Small intestine (tissue), 7 donors: ENCODE data around the gene PARD3B. TPM values are rescaled to one million over a fixed set of nuclear protein-coding genes. Genes with fewer than 3 reads are reported as not detected.

Experiments used
- DNase-seq, 2 donors: peaks; one replicate each; pipeline versions ENCODE4 v3.0.0 to v3.0.0-alpha.2; 2013
- FAIRE-seq: peaks from 2 replicates; lab custom pipeline; 2012; peaks lifted over from hg19 to GRCh38; lab: Jason Lieb, UNC
- H3K27ac ChIP-seq, 3 donors: one replicate each; pipeline ENCODE4 v1.5.1; 2013; ENCODE audit warnings: low read length in 2 of 3, mild to moderate bottlenecking in 2 of 3, control low read depth in 1 of 3, inconsistent platforms in 1 of 3, low read depth in 1 of 3, moderate library complexity in 1 of 3
- H3K27me3 ChIP-seq, 3 donors: one replicate each; pipeline ENCODE4 v1.6.1; 2013; ENCODE audit warnings: low read length in 3 of 3, inconsistent platforms in 1 of 3; ENCODE audit not compliant: control insufficient read depth in 3 of 3, insufficient read depth in 3 of 3
- H3K36me3 ChIP-seq, 3 donors: one replicate each; pipeline ENCODE4 v1.6.1; 2013; ENCODE audit warnings: low read length in 3 of 3, inconsistent platforms in 1 of 3, low read depth in 1 of 3, mild to moderate bottlenecking in 1 of 3, moderate library complexity in 1 of 3; ENCODE audit not compliant: control insufficient read depth in 3 of 3, insufficient read depth in 2 of 3
- H3K4me1 ChIP-seq, 3 donors: one replicate each; pipeline ENCODE4 v1.6.1; 2013; ENCODE audit warnings: low read length in 2 of 3, inconsistent platforms in 1 of 3, low read depth in 1 of 3, mild to moderate bottlenecking in 1 of 3, moderate library complexity in 1 of 3; ENCODE audit not compliant: control insufficient read depth in 3 of 3, insufficient read depth in 2 of 3
- H3K4me3 ChIP-seq, 3 donors: one replicate each; pipeline ENCODE4 v1.5.1; 2013; ENCODE audit warnings: low read length in 3 of 3, control low read depth in 1 of 3, inconsistent platforms in 1 of 3, low read depth in 1 of 3, mild to moderate bottlenecking in 1 of 3, moderate library complexity in 1 of 3
- H3K9me3 ChIP-seq, 2 donors: one replicate each; pipeline ENCODE4 v1.6.1; 2013; ENCODE audit warnings: low read depth in 1 of 2, low read length in 1 of 2; ENCODE audit not compliant: control insufficient read depth in 2 of 2, insufficient read depth in 1 of 2
- WGBS, 3 donors: extraction: QIAGEN DNeasy Blood & Tissue Kit; methylation state at CpG; one replicate each; pipeline ENCODE4 v1.1.7; 2013; 5-methylcytosine and 5-hydroxymethylcytosine counted together
- polyA plus RNA-seq, 4 donors: library from polyadenylated mRNA; stranded (reverse) in 3 of 4; unstranded in 1 of 4; fragments of 200-250 nt in 3 of 4; fragments of 120-200 nt in 1 of 4; gene quantifications; one replicate each; pipeline versions ENCODE4 v1.2.1 to v1.2.3, GENCODE V29; 2013
- donor health status: healthy with polysubstance abuse.
- donor health status: control.
- donor health status: control.
- donor health status: Bipolar disorder and iron deficiency.
- donor health status: healthy.

PARD3B gene
- polyA plus RNA-seq, 4 donors: 2.8 to 10.7 (median 3.6) TPM

- Histone ChIP-seq H3K27ac (no peak overlapping the region), H3K9me3 (peaks cover 0 to 5% of the 10 kb centered on the region in 2 donors), H3K4me1 (no peaks in the 10 kb centered on the region), H3K27me3 (no peaks in the 10 kb centered on the region), H3K36me3 (no peaks in the 10 kb centered on the region), H3K4me3 (no peak overlapping the region)
- DNase-seq (peak in 1 of 2 donors; percentile 10), FAIRE-seq (peak; percentile 26)
These were observed 792.0 kb downstream of the PARD3B start for GRCh38 chr2:205337274-205337673.

- no peak for DNase-seq
- FAIRE-seq: no peak
- Histone ChIP-seq H3K4me3 (no peak overlapping the region), H3K36me3 (no peaks in the 10 kb centered on the region), H3K27me3 (no peaks in the 10 kb centered on the region), H3K27ac (no peak overlapping the region), H3K9me3 (peaks cover 0 to 5% of the 10 kb centered on the region in 2 donors), H3K4me1 (no peaks in the 10 kb centered on the region)
- WGBS, 3 donors: 50 to 86% (median 72%) methylated on average over 1 of the region's 1 CpG
These were observed 792.9 kb downstream of the PARD3B start for GRCh38 chr2:205338156-205338555.

- Histone ChIP-seq H3K9me3 (no peaks in the 10 kb centered on the region), H3K4me3 (no peak overlapping the region), H3K27ac (no peak overlapping the region), H3K27me3 (no peaks in the 10 kb centered on the region), H3K4me1 (no peaks in the 10 kb centered on the region), H3K36me3 (no peaks in the 10 kb centered on the region)
- no peak for FAIRE-seq
- WGBS, 3 donors: 68 to 79% (median 71%) methylated on average over 4 of the region's 4 CpGs
- DNase-seq: no peak
These were observed 797.8 kb downstream of the PARD3B start for GRCh38 chr2:205343103-205343502.

GRCh38 chr2:205346649-205347048 lies 801.4 kb downstream of the PARD3B start:
- Histone ChIP-seq H3K36me3 (no peaks in the 10 kb centered on the region), H3K9me3 (no peaks in the 10 kb centered on the region), H3K27me3 (no peaks in the 10 kb centered on the region), H3K4me1 (no peaks in the 10 kb centered on the region), H3K4me3 (no peak overlapping the region), H3K27ac (no peak overlapping the region)
- FAIRE-seq (no peak), DNase-seq (no peak)
- 91 to 97% (median 95%) methylated on average over 2 of the region's 2 CpGs for WGBS, 3 donors

- no peak overlapping the region for H3K4me3 ChIP-seq
- DNase-seq (no peak), FAIRE-seq (no peak)
- no peaks in the 10 kb centered on the region for H3K9me3 ChIP-seq
- no peak overlapping the region for H3K27ac ChIP-seq
- no peaks in the 10 kb centered on the region for H3K27me3 ChIP-seq
- WGBS, 3 donors: 64 to 80% (median 72%) methylated on average over 2 of the region's 2 CpGs
- H3K36me3 ChIP-seq: no peaks in the 10 kb centered on the region
- no peaks in the 10 kb centered on the region for H3K4me1 ChIP-seq
These were observed 802.6 kb downstream of the PARD3B start for GRCh38 chr2:205347899-205348298.

GRCh38 chr2:205352094-205352493 lies 806.8 kb downstream of the PARD3B start:
- no peak for DNase-seq
- 85 to 93% (median 90%) methylated on average over 3 of the region's 3 CpGs for WGBS, 3 donors
- no peaks in the 10 kb centered on the region for H3K4me1 ChIP-seq
- H3K27ac ChIP-seq: no peak overlapping the region
- H3K9me3 ChIP-seq: no peaks in the 10 kb centered on the region
- no peaks in the 10 kb centered on the region for H3K27me3 ChIP-seq
- FAIRE-seq: no peak
- no peak overlapping the region for H3K4me3 ChIP-seq
- H3K36me3 ChIP-seq: no peaks in the 10 kb centered on the region

- FAIRE-seq: no peak
- WGBS, 3 donors: 85 to 89% (median 87%) methylated on average over 3 of the region's 3 CpGs
- no peak for DNase-seq
These were observed 807.3 kb downstream of the PARD3B start for GRCh38 chr2:205352593-205352992.

GRCh38 chr2:205357732-205358131 lies 812.5 kb downstream of the PARD3B start:
- DNase-seq: no peak
- Histone ChIP-seq H3K27me3 (no peaks in the 10 kb centered on the region), H3K4me1 (no peaks in the 10 kb centered on the region), H3K36me3 (no peaks in the 10 kb centered on the region), H3K9me3 (no peaks in the 10 kb centered on the region), H3K27ac (no peak overlapping the region), H3K4me3 (no peak overlapping the region)
- 28 to 46% (median 44%) methylated on average over 2 of the region's 2 CpGs for WGBS, 3 donors
- FAIRE-seq: no peak

More at GRCh38 chr2:205352593-205352992, 807.3 kb downstream of the PARD3B start:
- Histone ChIP-seq H3K4me1 (no peaks in the 10 kb centered on the region), H3K27ac (no peak overlapping the region), H3K4me3 (no peak overlapping the region), H3K9me3 (no peaks in the 10 kb centered on the region), H3K36me3 (no peaks in the 10 kb centered on the region), H3K27me3 (no peaks in the 10 kb centered on the region)

- H3K4me1 ChIP-seq: no peaks in the 10 kb centered on the region
- H3K27ac ChIP-seq: no peak overlapping the region
- no peaks in the 10 kb centered on the region for H3K36me3 ChIP-seq
- no peak overlapping the region for H3K4me3 ChIP-seq
- 70 to 75% (median 73%) methylated on average over 8 of the region's 8 CpGs for WGBS, 3 donors
- H3K27me3 ChIP-seq: no peaks in the 10 kb centered on the region
- FAIRE-seq (no peak), DNase-seq (no peak)
- H3K9me3 ChIP-seq: no peaks in the 10 kb centered on the region
These were observed 813.1 kb downstream of the PARD3B start for GRCh38 chr2:205358351-205358815.
